ENCODE measurements around the gene ZMAT3. TPM values are rescaled to one million over a fixed set of nuclear protein-coding genes. Genes with fewer than 3 reads are reported as not detected.
"Not testable (repeated sequence)": the region's sequence is repeated elsewhere in the genome, so short reads cannot be mapped to it uniquely, and the experiment has no call there.

ZMAT3 gene
- total RNA-seq, 4 donors from 2014 or later: 5.3 to 9.2 (median 6.8) TPM

DNA sequence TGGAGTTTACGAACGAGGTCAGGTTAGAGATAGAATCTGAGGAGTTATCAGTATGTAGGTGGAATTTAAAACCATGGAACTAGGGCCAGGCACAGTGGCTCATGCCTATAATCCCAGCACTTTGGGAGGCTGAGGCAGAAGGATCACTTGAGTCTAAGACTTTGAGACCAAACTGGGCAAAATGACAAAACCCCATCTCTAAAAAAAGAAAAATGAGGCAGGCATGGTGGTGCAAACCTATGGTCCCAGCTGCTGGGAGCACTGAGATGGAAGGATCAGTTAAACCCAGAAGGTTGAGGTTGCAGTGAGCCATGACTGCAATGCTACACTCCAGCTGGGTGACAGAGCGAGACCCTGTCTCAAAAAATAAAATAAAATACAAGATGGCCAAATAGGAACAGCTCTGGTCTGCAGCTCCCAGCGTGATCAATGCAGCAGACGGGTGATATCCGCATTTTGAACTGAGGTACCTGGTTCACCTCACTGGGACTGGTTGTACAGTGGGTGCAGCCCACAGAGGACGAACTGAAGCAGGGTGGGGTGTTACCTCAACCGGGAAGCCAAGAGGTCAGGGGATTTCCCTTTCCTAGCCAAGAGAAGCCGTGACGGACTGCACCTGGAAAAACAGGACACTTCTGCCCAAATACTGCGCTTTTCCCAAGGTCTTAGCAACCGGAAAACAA is 33.3 kb downstream of the ZMAT3 start:
- no peak for DNase-seq
- no peaks in the 10 kb centered on the region for H3K36me3 ChIP-seq

DNA sequence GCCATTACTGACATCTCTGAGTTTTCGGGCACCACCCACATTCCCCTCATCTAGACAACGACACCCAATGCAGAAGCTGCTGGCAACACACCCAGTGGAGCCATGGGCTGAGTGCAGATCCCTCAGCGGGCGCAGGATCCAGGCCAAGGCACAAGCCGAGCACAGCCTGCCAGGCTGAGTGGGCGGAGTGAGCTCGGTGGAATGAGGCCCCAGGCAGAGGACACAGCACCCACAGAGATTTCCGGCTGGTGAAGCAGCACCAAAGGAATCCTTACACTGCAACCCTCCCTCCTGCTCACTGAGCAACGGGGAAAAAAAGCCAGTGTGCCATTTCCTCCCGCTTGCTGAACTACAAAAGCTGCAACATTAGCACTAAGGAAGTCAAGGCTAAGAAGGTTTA is 34.3 kb downstream of the ZMAT3 start:
- intact Hi-C loops (cut with DNase I): no loop called here
- Histone ChIP-seq H3K27ac (peak overlapping the region; percentile 8 to 45 (median 20)), H3K27me3 (no peaks in the 10 kb centered on the region)

More for the DNA sequence above, 33.3 kb downstream of the ZMAT3 start:
- no peaks in the 10 kb centered on the region for H3K27me3 ChIP-seq
- H3K27ac ChIP-seq: no peak overlapping the region
- H3K9me3 ChIP-seq: no peaks in the 10 kb centered on the region
- intact Hi-C loops (cut with DNase I): no loop called here
- peaks cover 0 to 13% (median 6%) of the 10 kb centered on the region in 3 donors for H3K4me1 ChIP-seq
- no peak for TF ChIP-seq POLR2A (IDR thresholded peaks at IDR 0.05)
- TF ChIP-seq, protein P1, sequence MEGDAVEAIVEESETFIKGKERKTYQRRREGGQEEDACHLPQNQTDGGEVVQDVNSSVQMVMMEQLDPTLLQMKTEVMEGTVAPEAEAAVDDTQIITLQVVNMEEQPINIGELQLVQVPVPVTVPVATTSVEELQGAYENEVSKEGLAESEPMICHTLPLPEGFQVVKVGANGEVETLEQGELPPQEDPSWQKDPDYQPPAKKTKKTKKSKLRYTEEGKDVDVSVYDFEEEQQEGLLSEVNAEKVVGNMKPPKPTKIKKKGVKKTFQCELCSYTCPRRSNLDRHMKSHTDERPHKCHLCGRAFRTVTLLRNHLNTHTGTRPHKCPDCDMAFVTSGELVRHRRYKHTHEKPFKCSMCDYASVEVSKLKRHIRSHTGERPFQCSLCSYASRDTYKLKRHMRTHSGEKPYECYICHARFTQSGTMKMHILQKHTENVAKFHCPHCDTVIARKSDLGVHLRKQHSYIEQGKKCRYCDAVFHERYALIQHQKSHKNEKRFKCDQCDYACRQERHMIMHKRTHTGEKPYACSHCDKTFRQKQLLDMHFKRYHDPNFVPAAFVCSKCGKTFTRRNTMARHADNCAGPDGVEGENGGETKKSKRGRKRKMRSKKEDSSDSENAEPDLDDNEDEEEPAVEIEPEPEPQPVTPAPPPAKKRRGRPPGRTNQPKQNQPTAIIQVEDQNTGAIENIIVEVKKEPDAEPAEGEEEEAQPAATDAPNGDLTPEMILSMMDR (IDR thresholded peaks at IDR 0.05): no peak
- 84 to 85% methylated on average over 11 of the region's 12 CpGs for WGBS, 2 donors
- no peak overlapping the region for H3K4me3 ChIP-seq

DNA sequence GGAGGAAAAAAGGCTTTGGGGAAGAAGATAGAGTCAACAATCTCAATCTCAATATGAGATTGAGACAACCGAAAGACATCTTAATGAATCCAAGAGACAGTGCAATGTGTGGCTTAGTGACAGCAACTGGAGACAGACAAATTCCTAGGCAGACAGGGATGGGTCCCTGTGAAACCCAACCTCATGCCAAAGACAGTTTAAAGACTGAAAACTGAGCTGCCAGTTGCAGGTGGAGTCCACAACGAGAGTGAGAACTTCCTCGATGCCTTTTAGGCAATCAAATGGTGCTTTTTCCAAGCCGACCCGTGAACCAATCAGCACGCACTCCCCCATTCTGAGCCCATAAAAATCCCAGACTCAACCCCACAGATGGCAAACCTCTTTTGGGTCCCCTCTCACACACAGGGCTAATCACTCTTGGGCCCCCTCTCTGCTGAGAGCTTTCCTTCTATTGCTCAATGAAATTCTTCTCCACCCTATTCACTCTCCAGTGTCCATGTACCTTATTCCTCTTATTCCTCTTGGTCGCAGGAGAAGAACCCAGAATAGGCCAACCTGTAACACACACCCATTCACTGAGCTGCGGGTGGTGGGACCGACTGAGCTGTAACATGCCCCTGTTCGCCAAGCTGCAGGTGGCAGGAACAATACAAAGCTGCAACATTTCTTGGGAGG is 34.8 kb downstream of the ZMAT3 start:
- Histone ChIP-seq H3K27me3 (no peaks in the 10 kb centered on the region), H3K9me3 (no peaks in the 10 kb centered on the region), H3K4me1 (peaks cover 0 to 13% (median 6%) of the 10 kb centered on the region in 3 donors), H3K4me3 (no peak overlapping the region), H3K36me3 (no peaks in the 10 kb centered on the region), H3K27ac (peak overlapping the region in 3 of 4 donors; percentile 15 to 45 (median 25))
- TF ChIP-seq, protein P1 (IDR thresholded peaks at IDR 0.05): no peak
- TF ChIP-seq POLR2A (IDR thresholded peaks at IDR 0.05): no peak
- intact Hi-C loops (cut with DNase I): no loop called here
- WGBS, 2 donors: 65 to 79% methylated on average over 10 of the region's 10 CpGs
- DNase-seq: no peak

More for the DNA sequence above, 34.3 kb downstream of the ZMAT3 start:
- Histone ChIP-seq H3K36me3 (no peaks in the 10 kb centered on the region), H3K4me1 (peaks cover 0 to 13% (median 6%) of the 10 kb centered on the region in 3 donors), H3K4me3 (peak overlapping the region in 1 of 4 donors; percentile 0), H3K9me3 (no peaks in the 10 kb centered on the region)
- no peak for DNase-seq
- 7 to 61% methylated on average over 5 to 7 of the region's 10 CpGs for WGBS, 2 donors
- TF ChIP-seq POLR2A (IDR thresholded peaks at IDR 0.05): no peak
- TF ChIP-seq, protein P1 (IDR thresholded peaks at IDR 0.05): no peak

GRCh38 chr3:179036226-179036625 is 35.4 kb downstream of the ZMAT3 start:
- DNase-seq: no peak
- 95 to 96% methylated on average over 2 of the region's 2 CpGs for WGBS, 2 donors
- Histone ChIP-seq H3K4me3 (no peak overlapping the region), H3K27me3 (no peaks in the 10 kb centered on the region), H3K4me1 (peaks cover 0 to 13% (median 6%) of the 10 kb centered on the region in 3 donors), H3K9me3 (no peaks in the 10 kb centered on the region), H3K27ac (no peak overlapping the region), H3K36me3 (no peaks in the 10 kb centered on the region)
- intact Hi-C loops (cut with DNase I): no loop called here
- TF ChIP-seq, protein P1 (IDR thresholded peaks at IDR 0.05): no peak
- TF ChIP-seq POLR2A (IDR thresholded peaks at IDR 0.05): no peak

- Histone ChIP-seq H3K9me3 (no peaks in the 10 kb centered on the region), H3K36me3 (peaks cover 0 to 3% (median 0%) of the 10 kb centered on the region in 3 donors), H3K4me3 (no peak overlapping the region), H3K27me3 (no peaks in the 10 kb centered on the region), H3K27ac (no peak overlapping the region), H3K4me1 (peaks cover 0 to 13% (median 6%) of the 10 kb centered on the region in 3 donors)
- WGBS, 2 donors: 82 to 91% methylated on average over 3 of the region's 3 CpGs
- intact Hi-C loops (cut with DNase I): no loop called here
- no peak for DNase-seq
- TF ChIP-seq, protein P1 (IDR thresholded peaks at IDR 0.05): no peak
- no peak for TF ChIP-seq POLR2A (IDR thresholded peaks at IDR 0.05)
Measured at GRCh38 chr3:179035232-179035631, 36.4 kb downstream of the ZMAT3 start.

DNA sequence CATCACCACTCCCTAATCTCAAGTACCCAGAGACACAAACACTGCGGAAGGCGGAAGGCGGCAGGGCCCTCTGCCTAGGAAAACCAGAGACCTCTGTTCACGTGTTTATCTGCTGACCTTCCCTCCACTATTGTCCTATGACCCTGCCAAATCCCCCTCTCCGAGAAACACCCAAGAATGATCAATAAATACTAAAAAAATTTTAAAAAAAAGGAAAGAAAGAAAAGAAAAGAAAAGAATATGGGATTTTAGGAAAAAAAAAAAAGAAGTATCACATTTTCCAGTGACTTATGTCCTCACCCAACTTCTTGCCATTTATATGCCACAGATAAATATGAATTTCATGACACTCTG is 38.3 kb downstream of the ZMAT3 start:
- 43 to 85% methylated on average over 2 to 5 of the region's 5 CpGs for WGBS, 2 donors
- H3K27ac ChIP-seq; intact Hi-C loops (cut with DNase I); H3K36me3 ChIP-seq; H3K4me3 ChIP-seq; H3K9me3 ChIP-seq; DNase-seq; H3K27me3 ChIP-seq: not testable (repeated sequence)
- H3K4me1 ChIP-seq: peaks cover 0 to 13% (median 6%) of the 10 kb centered on the region in 3 donors

DNA sequence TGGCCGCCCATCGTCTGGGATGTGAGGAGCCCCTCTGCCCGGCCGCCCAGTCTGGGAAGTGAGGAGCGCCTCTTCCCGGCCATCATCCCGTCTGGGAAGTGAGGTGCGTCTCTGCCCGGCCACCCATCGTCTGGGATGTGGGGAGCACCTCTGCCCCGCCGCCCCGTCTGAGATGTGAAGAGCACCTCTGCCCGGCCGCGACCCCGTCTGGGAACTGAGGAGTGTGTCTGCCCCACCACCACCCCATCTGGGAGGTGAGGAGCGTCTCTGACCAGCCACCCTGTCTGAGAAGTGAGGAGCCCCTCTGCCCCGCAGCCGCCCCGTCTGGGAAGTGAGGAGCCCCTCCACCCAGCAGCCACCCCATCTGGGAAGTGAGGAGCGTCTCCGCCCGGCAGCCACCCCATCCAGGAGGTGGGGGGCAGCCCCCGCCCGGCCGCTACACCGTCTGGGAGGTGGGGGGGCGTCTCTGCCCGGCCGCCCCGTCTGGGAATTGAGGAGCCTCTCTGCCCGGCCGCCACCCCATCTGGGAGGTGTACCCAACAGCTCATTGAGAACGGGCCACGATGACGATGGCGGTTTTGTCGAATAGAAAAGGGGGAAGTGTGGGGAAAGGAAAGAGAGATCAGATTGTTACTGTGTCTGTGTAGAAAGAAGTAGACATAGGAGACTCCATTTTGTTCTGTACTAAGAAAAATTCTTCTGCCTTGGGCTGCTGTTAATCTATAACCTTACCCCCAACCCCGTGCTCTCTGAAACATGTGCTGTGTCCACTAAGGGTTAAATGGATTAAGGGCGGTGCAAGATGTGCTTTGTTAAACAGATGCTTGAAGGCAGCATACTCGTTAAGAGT is 38.9 kb downstream of the ZMAT3 start:
- H3K27me3 ChIP-seq; intact Hi-C loops (cut with DNase I); H3K4me1 ChIP-seq; DNase-seq; H3K9me3 ChIP-seq; H3K27ac ChIP-seq; H3K36me3 ChIP-seq; H3K4me3 ChIP-seq: not testable (repeated sequence)
- WGBS, 2 donors: 88 to 97% methylated on average over 6 of the region's 42 CpGs

Data from esophagus squamous epithelium (tissue), 5 donors.